OCI-LY7 (cell line): ENCODE results near the gene SYNPO2. TPM values are rescaled to one million over a fixed set of nuclear protein-coding genes. Genes with fewer than 3 reads are reported as not detected.

Experiments
- BruUV-seq: library from RNA; stranded (reverse); fragments of 400-500 nt; replicated peaks from 2 replicates; lab custom pipeline; 2021; lab: Mats Ljungman, UMichigan
- CTCF ChIA-PET: fragments of 300-600 bp; sonication (Branson Sonifier 250); formaldehyde crosslinking; loops from one replicate; lab custom pipeline; 2022; ENCODE audit warnings: antibody characterized with exemption; ENCODE audit not compliant: unreplicated experiment; lab: Charles Lee
- POLR2A ChIA-PET: fragments of 300-600 bp; sonication (Branson Sonifier 250); formaldehyde crosslinking; loops from one replicate; lab custom pipeline; 2022; ENCODE audit warnings: antibody characterized with exemption; lab: Charles Lee
- DNase-seq: peaks from one replicate; pipeline ENCODE4 v3.0.0-alpha.2; 2015; ENCODE audit warnings: low spot score
- H2AFZ ChIP-seq: fragments of 200-600 bp; sonication (generic), shearing (Covaris generic); 2 replicates; pipeline ENCODE4 v1.6.1; 2014; ENCODE audit warnings: mild to moderate bottlenecking, antibody characterized with exemption, low read length, moderate library complexity
- H3K27ac ChIP-seq: fragments of 200-600 bp; sonication (generic); 2 replicates; pipeline ENCODE4 v1.5.1; 2014; ENCODE audit warnings: mixed run types, low read depth, mild to moderate bottlenecking, moderate library complexity, low read length, inconsistent platforms; ENCODE audit not compliant: poor library complexity, severe bottlenecking
- H3K36me3 ChIP-seq: fragments of 200-600 bp; sonication (generic); 2 replicates; pipeline ENCODE4 v1.6.1; 2014; ENCODE audit warnings: mild to moderate bottlenecking, antibody characterized with exemption, low read length, moderate library complexity, mixed read lengths; ENCODE audit not compliant: insufficient read depth
- H3K4me1 ChIP-seq: fragments of 200-600 bp; sonication (generic); 2 replicates; pipeline ENCODE4 v1.5.1; 2014; ENCODE audit warnings: mild to moderate bottlenecking, low read length; ENCODE audit not compliant: insufficient read depth, poor library complexity, severe bottlenecking
- H3K4me2 ChIP-seq: fragments of 200-600 bp; sonication (generic); 2 replicates; pipeline ENCODE4 v1.6.1; 2014; ENCODE audit warnings: mild to moderate bottlenecking, low read length
- H3K4me3 ChIP-seq: fragments of 200-600 bp; sonication (generic); 2 replicates; pipeline ENCODE4 v1.5.1; 2014; ENCODE audit warnings: mild to moderate bottlenecking, low read depth, low read length; ENCODE audit not compliant: poor library complexity, severe bottlenecking
- H3K79me2 ChIP-seq: fragments of 200-600 bp; sonication (generic); 2 replicates; pipeline ENCODE4 v1.6.1; 2016; ENCODE audit warnings: low read depth, mild to moderate bottlenecking, low read length, moderate library complexity, mixed read lengths; ENCODE audit not compliant: insufficient read depth
- H3K9me2 ChIP-seq: fragments of 200-600 bp; sonication (generic); 2 replicates; pipeline ENCODE4 v1.6.1; 2016; ENCODE audit warnings: mild to moderate bottlenecking, low read length, mixed read lengths; ENCODE audit not compliant: insufficient read depth
- H3K9me3 ChIP-seq: fragments of 200-600 bp; sonication (generic); 2 replicates; pipeline ENCODE4 v1.6.1; 2014; ENCODE audit warnings: mild to moderate bottlenecking, mixed run types, low read length, mixed read lengths
- H4K20me1 ChIP-seq: fragments of 200-600 bp; sonication (generic); 2 replicates; pipeline ENCODE4 v1.6.1; 2014; ENCODE audit warnings: mild to moderate bottlenecking, antibody characterized with exemption, low read length, moderate library complexity, mixed read lengths; ENCODE audit not compliant: insufficient read depth
- CTCF ChIP-seq: fragments of 200-600 bp; sonication (generic); conservative IDR thresholded peaks from 2 replicates; pipeline ENCODE4 v1.5.1; 2014; ENCODE audit warnings: mild to moderate bottlenecking, antibody characterized with exemption, low read length, moderate library complexity, mixed read lengths
- EZH2phosphoT487 ChIP-seq: fragments of 200-600 bp; sonication (generic); IDR thresholded peaks from 2 replicates; pipeline ENCODE4 v1.6.1; 2018; ENCODE audit warnings: low read depth, borderline replicate concordance, mild to moderate bottlenecking, mixed run types, antibody characterized with exemption, low read length, moderate library complexity, mixed read lengths
- intact Hi-C: fragments of 100-400 bp; cut with micrococcal nuclease; formaldehyde crosslinking; loops from one replicate; pipeline ENCODE4 v1.10.0; 2022; ENCODE audit not compliant: unreplicated experiment
- total RNA-seq, 2 experiments: library from RNA; depleted of rRNA in 1 of 2; stranded (reverse); fragments of >200 nt in 1 of 2; shearing (Covaris generic) in 1 of 2; gene quantifications; 2 replicates each; pipeline ENCODE4 v1.2.3, GENCODE V29; 2014 to 2022

The SYNPO2 gene
- total RNA-seq, 2 experiments from 2014 or later, result 0.11 to 0.19 TPM

- H4K20me1 ChIP-seq, result no peaks in the 10 kb centered on the region
- no peaks in the 10 kb centered on the region for H3K9me2 ChIP-seq
- TF ChIP-seq EZH2phosphoT487, result no peak
- TF ChIP-seq CTCF, result no peak
- ChIA-PET POLR2A (no interaction called here), CTCF (no interaction called here)
- no peak overlapping the region for H2AFZ ChIP-seq
- no TSS peak for BruUV-seq
- H3K9me3 ChIP-seq, result no peaks in the 10 kb centered on the region
- H3K36me3 ChIP-seq, result no peaks in the 10 kb centered on the region
- H3K4me3 ChIP-seq, result no peak overlapping the region
- intact Hi-C loops, result no loop called here
- H3K27ac ChIP-seq, result no peak overlapping the region
- no peak overlapping the region for H3K4me2 ChIP-seq
- H3K4me1 ChIP-seq, result no peaks in the 10 kb centered on the region
- no peaks in the 10 kb centered on the region for H3K79me2 ChIP-seq
- no peak for DNase-seq
Measured at GRCh38 chr4:118964891-118965411, 76.3 kb downstream of the SYNPO2 start.

- no peaks in the 10 kb centered on the region for H3K36me3 ChIP-seq
- no peaks in the 10 kb centered on the region for H4K20me1 ChIP-seq
- H3K9me2 ChIP-seq, result no peaks in the 10 kb centered on the region
- H3K79me2 ChIP-seq, result no peaks in the 10 kb centered on the region
- H3K4me1 ChIP-seq, result no peaks in the 10 kb centered on the region
- no peak overlapping the region for H3K4me3 ChIP-seq
- no peak overlapping the region for H3K27ac ChIP-seq
- POLR2A ChIA-PET, result interaction anchor here (0.7 to 1.6 kb wide), 4 partner anchors 11 to 1605 kb away, joined by 3 to 4 read pairs (median 3); no protein-coding TSS in a partner anchor
- no peak overlapping the region for H3K4me2 ChIP-seq
- intact Hi-C loops, result no loop called here
- DNase-seq, result no peak
- BruUV-seq, result no TSS peak
- CTCF ChIA-PET, result no interaction called here
- H3K9me3 ChIP-seq, result no peaks in the 10 kb centered on the region
- H2AFZ ChIP-seq, result peak overlapping the region; percentile 53; the same call in 1 of the 2 replicates
- TF ChIP-seq EZH2phosphoT487 (no peak), CTCF (no peak)
Measured at GRCh38 chr4:118967393-118967792, 78.7 kb downstream of the SYNPO2 start.

- CTCF ChIA-PET, result no interaction called here
- Histone ChIP-seq H3K4me2 (peak overlapping the region; percentile 7; the same call in 1 of the 2 replicates), H2AFZ (peak overlapping the region; percentile 53; the same call in 1 of the 2 replicates), H3K4me1 (no peaks in the 10 kb centered on the region), H3K9me2 (no peaks in the 10 kb centered on the region), H3K79me2 (no peaks in the 10 kb centered on the region), H3K9me3 (no peaks in the 10 kb centered on the region), H3K36me3 (no peaks in the 10 kb centered on the region), H3K4me3 (no peak overlapping the region), H3K27ac (no peak overlapping the region), H4K20me1 (no peaks in the 10 kb centered on the region)
- intact Hi-C loops, result no loop called here
- POLR2A ChIA-PET, result interaction anchor here (0.7 to 1.6 kb wide), 3 partner anchors 11 to 598 kb away, joined by 3 to 4 read pairs (median 3); no protein-coding TSS in a partner anchor
- TF ChIP-seq CTCF (no peak), EZH2phosphoT487 (no peak)
- peak; percentile 40 for DNase-seq
- BruUV-seq, result no TSS peak
Measured at GRCh38 chr4:118968005-118968404, 79.4 kb downstream of the SYNPO2 start.
